NCI-H1436 treated with DMSO at 0.1 percent for 48 hours (cell line): ENCODE measurements around the gene ZNF804B.

ENCODE experiments used
- DNase-seq: peaks from one replicate; lab custom pipeline; 2025; lab: John Stamatoyannopoulos, UW

The ZNF804B gene

DNA sequence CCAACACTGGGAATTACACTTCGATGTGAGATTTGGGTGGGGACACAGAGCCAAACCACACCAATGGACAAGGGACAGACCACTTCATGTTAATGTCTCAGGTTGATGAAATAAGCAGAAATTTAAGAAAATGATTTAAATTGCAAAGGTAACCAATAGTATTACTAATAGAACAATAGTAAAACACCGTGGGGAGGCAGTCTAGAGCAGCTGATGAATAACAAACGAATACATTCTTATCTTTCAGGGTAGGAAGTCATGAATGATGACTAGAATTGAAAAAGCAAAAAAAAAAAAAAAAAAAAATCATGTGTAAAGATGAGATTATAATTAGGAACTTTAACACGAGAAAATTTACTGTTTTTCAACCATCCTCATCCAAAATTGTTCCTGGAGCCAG is 207.9 kb downstream of the ZNF804B start:
- DNase-seq, result no peak

DNA sequence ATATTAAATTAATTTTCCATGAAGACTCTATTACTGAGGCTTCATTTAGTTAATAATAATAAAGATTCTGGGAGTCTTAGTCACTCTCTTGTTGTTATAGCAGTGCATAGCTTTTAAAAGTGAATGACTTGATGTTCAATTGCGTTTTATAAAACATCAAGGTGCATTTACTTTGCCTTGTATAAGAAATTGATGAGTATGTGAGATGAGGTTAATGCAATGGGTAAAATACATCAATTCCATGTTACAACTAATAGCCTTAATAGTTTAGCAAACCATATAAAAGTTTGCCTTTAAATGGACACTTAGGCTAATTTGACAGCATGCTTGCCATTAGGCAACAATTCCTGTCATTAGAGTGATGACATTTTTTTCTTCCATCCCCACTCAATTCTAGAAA is 209.7 kb downstream of the ZNF804B start:
- no peak for DNase-seq

DNA sequence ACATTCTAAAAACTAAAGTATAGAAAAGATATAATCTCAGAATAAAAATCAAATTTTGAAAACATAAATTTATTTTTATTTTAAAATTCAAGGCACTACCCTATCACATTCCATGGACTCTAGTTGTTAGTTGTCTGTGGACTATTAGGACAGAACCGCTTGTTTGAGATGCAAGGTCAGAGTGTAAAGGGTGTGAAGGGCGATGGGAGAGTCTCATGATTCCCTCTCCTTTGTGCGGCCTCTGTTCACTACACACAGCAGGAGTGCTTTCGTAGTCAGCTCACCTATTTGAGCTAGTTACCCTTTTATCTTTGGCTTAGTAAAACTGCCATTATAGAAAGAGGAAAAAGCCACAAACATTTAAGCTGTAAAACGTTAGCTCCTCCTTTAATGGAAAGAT is 225.8 kb downstream of the ZNF804B start:
- no peak for DNase-seq

DNA sequence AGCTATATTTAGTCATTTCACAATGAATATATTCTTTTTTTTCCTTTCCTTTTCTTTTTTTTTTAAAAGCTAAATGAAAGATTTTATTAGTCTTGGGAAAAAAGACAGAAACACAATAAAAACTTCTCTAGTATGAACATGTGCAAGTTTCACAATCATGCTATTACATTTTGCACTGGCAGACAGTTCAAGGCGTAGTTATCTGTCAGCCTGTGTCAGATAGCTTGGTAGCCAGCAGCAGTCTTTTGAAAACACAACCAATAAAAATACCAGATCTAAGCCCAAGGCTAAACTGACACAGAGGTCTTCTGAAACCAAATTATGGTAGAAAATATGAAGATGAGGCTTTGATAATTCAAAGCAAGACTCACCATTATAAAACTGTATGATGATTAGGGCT is 241.8 kb downstream of the ZNF804B start:
- DNase-seq, result no peak

GRCh38 chr7:89002981-89003956 is 243.8 kb downstream of the ZNF804B start:
- DNase-seq, result no peak

GRCh38 chr7:89012016-89012415 is 252.5 kb downstream of the ZNF804B start:
- DNase-seq, result no peak

- no peak for DNase-seq
These were observed 258.2 kb downstream of the ZNF804B start for GRCh38 chr7:89017695-89018094.

- no peak for DNase-seq
These were observed 262.2 kb downstream of the ZNF804B start for GRCh38 chr7:89021741-89022140.

DNA sequence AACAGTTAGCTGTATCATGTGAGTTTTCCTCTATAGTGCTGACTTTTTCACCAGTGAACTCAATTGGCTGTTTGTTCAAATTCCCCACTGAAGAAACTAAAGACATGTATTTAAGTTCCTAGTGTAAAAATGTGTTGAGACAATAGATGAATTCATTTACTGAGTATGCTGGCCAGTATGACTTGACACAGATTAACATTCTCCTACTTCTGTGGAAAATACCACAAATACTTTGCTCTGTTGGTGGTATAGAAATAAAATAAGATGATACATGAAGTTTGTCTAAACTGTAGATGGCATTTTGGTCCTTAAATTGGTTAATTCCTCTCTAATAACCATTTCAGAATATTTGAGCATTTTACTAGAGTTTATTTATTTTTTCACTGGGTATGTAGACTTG is 263.7 kb downstream of the ZNF804B start:
- DNase-seq, result no peak

DNA sequence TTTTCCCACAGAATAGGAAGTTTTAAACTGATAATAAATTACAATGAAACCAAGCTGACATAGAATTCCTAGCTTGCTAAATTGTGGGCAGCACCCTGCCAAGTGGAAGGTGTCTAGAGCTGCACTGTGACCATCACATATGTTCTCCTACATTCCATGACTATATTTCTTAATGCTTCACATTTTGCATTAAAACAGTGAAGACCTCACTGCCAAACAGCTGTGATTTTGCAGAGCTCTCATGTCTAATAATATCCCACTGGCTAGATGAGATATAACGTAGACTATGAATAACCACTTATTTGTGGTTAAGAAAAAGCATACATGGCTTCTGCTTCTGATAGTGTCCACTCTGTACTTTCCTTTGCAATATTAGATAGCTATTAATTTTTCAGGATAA is 264.4 kb downstream of the ZNF804B start:
- DNase-seq, result no peak

GRCh38 chr7:89027781-89028180 is 268.3 kb downstream of the ZNF804B start:
- no peak for DNase-seq

DNA sequence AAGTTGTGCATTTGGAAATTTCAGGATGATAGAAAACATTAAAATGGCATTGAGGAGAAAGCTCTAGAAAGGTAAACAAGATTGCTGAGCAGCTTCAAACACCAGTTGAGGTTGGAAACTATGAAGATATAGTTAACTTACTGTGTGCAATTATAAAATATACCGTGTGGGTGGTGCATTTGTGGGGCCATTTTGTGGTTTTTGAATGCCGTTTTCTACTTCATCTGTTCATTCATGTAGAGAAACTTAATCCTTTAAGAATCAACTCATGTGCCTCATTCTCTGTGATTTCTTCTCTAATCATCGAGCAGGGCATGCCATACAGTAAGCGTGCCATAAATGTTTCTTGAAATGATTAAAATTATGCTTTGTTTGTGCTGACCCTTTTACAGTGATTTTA is 268.8 kb downstream of the ZNF804B start:
- DNase-seq, result no peak

DNA sequence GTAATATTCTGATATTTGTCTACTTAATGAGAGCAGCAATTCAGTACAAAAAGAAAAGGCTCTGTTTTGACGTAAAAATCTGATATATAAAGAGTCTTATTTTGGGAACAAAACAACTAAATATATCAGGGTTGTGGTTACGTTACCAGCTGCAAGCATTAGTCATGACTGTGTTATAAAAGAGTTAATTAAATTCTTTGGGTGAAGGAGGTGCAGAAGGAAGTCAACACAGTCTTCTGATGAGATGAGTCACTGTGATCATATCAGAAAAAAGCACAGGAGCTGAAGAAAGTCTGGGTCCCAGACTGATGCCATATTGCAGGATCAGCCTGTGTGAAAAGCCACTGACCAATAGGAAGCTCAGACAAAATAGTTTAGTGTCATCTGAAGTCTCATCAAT is 270.4 kb downstream of the ZNF804B start:
- DNase-seq, result no peak

DNA sequence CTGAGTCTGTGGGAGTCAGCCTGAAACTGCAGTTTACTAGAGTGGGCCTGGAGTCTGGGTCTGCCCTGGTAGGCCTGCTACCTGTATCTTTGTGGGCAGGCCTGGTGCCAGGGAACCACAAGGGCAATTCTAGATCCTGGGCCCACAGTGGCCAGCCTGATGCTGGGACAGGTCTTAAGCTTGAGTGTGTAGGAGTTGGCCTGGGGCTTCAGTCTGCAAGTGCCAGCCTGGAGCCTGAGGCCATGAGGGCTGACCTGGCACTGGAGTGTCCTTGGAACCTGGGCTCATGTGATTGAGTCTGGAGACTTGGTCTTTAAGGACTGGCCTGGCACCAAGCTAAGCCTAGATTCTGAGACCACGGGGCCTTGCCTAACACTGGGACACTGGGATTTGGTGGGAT is 281.7 kb downstream of the ZNF804B start:
- no peak for DNase-seq

DNA sequence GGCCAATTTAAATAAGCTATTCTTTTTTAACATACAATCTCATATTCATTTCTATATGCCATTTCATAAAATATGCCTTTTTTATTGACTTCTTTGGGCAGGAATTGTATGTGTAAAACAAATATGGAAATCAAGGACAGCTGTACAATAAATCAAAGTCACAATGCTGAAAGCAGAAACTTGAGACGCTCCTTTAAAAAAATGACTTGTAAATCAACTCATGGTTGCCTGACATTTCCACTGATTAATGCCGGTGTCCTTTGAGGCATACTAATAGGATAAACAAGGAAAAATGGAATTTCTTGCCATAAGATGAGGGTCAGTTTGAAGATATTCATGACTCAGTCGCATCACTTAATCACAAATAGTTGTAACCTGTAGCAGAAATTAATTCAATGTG is 283.4 kb downstream of the ZNF804B start:
- no peak for DNase-seq

DNA sequence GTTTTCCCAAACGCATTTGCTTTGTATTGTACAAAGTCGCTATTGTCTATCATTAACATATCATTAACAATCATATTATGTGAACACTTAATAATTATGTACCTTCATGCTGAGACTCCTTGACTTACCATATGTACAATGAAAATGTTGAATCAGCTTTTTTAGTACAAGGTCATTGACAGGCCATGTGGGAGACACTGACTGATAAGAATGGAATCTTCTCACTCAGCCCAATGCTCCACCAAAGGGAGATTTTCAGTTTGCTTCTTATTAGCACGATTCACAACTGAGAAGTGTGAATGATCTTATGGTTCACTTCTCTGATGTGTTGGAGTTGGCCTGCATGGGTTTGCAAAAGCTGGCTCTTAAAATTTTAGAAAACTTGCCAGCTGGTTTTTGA is 289.5 kb downstream of the ZNF804B start:
- DNase-seq, result no peak

DNA sequence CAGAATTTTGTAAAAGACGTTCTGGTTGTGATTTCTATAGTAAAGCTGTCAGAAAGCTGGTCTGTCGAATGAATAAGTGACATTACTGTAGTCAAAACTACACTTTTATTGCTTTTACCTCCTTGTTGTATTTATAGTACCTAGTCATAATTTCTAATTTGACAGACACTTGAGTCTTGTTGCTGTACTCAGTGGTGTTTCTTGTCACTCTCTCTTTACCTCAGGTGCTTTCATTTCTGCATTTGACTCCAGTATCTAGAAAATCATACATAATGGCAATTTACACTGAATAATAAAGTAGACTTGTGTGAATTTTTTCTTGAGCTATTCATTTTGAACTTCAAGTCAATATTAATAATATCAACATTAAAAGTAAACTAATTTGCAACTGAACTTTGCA is 293.6 kb downstream of the ZNF804B start:
- DNase-seq, result no peak

DNA sequence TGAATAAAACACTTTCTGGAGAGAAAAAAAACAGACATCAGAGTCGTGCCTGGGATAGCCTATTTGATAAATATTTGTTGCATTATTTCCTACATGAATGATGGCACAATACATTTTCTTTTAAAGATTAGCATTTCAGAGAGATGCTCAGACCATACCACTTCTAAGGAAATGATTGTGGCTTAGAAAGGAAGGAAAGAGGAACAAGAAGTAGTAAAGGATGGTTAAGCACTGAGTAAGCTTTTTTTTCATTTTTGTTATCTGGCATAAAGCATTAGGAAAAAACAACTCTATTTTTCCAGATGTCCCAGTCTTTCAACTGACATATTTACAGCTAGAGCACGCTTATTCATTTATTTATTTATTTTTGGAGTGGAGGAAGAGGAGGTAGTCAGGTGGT is 294.9 kb downstream of the ZNF804B start:
- no peak for DNase-seq

- DNase-seq, result no peak
These were observed 300.7 kb downstream of the ZNF804B start for GRCh38 chr7:89060234-89060633.

GRCh38 chr7:89064831-89065230 is 305.3 kb downstream of the ZNF804B start:
- no peak for DNase-seq

GRCh38 chr7:89067048-89067447 is 307.5 kb downstream of the ZNF804B start:
- DNase-seq, result no peak

DNA sequence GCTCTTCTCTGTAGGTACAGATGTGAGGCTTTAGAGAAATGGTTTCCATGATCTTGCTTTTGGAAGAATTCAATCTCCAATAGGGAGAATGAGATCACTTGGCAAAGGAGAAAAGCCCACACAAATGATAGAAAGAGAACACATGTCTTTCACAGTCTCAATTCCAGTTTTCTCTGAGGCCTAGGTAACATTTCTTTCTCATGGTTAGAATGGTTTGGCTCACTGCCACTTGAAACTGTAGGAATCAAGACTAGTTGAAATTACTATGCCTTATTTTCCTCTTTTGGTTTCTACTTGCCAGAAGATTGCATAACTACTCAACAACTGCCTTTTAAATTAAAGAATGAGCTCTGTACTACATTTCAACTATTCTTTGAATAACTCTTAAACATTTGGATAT is 312.6 kb downstream of the ZNF804B start:
- no peak for DNase-seq

GRCh38 chr7:89073776-89074175 is 314.3 kb downstream of the ZNF804B start:
- DNase-seq, result no peak

GRCh38 chr7:89077992-89078391 is 318.5 kb downstream of the ZNF804B start:
- DNase-seq, result no peak
